GM18873 (cell line): Measurements from ENCODE around the gene RGS12.

Source experiments
- ATAC-seq: cut with Tn5 transposase; IDR thresholded peaks from one replicate; pipeline ENCODE4 v1.9.1; 2021; ENCODE audit warnings: mild to moderate bottlenecking, moderate library complexity, moderate number of reproducible peaks; ENCODE audit not compliant: unreplicated experiment, low FRiP score

Gene RGS12

GRCh38 chr4:3324093-3324815, 31.4 kb downstream of the RGS12 start:
- no peak for ATAC-seq

DNA sequence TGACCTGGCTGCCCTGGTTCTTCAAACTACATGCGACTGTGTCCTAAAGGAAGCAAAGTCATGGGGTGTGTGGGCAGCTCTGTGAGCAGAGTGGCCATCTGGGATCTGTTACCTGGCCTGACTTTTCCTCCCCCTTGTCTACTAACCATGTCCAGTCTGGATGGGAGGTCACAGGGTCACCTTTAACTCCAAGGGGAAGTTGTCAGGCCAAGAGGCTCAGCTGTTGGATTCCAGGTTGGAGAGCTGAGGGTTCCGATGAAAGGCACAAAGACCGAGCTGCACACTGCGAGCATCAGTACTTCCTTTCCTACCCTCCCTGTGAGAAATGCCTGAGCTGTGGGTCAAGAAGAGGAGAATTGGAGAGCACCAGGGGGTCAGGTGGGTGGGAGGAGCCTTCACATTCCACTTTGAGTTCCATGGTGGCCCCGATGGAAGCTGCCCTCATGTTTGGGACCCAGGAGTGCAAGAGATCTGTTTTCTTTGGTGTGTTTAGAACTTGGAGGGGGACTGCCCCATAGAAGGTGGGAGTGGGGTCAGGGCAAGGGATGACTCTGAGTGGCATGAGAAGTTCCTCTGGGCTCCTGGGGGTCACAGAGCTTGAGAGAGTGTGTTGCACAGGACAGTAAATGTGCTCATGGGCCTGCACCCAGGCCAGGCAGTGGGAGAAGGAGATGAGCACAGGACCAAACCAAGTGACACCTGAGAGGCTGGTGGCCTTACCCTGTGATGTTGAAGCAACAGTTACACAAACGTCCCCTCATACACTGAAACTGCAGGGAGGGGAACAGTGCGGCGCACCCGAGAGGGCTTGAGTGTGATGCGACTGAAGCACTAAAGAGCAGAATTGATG, 36.2 kb downstream of the RGS12 start:
- ATAC-seq, result no peak

GRCh38 chr4:3329887-3330286, 37.1 kb downstream of the RGS12 start:
- ATAC-seq, result no peak

DNA sequence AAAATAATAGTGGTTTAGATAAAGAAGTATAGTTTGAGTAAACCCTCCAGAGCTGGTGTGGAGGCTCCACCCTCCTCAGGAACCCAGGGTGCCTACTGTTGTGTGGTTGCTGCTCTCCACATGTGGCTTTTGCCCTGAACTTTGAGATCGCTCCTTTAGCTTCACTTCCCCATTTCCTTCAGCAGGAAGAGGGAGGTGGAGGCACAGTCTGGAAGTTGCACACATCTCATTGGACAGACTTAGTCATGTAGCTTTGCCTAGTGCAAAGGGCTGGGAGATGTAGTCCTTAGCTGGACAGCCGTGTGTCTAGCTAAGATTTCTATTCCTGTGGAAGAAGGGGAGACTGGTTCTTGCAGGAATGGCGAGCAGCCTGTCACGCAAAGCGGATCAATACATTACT, 37.9 kb downstream of the RGS12 start:
- no peak for ATAC-seq

DNA sequence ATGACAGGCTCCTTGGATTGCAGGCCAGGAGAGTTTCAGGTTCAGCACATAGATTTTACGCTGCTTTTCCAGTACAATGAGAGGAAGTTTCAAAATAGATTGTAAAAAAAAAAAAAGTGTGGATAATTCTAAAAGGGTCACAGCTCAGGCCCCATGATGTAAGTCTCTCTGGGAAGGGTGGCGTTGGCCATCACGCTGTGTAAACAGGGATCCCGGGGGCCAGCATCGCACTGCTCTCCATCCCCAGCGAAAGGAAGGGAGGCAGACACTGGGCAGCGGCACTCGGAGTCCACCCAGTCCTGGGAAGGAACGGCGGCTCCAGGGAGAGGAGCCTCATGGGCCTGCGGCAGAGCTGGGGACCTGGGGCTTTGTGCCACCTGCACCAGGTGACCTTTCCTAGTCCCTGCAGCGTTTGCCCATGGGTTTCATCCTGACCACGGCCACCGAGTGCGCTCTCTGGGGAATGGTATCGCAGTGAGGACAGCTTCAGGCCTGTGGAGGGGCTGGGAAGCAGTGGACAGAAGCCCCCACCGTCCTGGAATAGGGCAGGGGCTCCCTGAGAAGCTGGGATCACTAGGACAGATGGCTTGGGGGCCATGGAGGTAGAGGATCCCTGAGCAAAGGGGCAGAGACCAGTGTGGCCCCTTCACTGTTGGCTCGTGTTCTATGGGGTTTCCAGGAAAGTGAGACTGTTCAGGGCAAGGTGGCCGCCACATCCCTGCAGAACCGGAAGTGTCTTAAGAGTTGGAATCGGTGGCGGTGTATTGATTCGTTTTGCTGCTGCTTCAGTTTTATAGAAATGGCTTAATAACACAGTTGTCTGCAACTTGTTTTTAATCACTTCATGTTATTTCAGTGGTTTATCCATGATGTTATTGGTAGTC, 38.9 kb downstream of the RGS12 start:
- no peak for ATAC-seq

- no peak for ATAC-seq
These were observed 39.7 kb downstream of the RGS12 start for GRCh38 chr4:3332498-3332897.

DNA sequence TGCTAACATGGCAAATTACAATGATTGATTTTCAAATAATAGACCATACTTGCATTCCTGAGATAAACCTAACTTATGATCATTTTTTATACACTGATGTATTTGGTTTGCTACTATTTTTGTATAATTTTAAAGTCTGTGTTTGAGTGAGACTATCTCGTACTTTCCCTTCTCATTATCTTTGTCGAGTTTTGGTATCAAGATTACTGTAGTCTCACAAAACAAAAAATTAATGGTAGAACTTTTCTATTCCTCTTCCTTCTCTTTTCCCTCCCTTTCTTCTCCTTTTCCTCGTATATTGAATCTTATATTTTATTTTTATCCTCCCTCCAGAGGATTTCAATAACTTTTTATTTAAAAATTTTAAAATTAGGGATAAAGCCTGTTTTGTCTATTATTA, 41.5 kb downstream of the RGS12 start:
- no peak for ATAC-seq

DNA sequence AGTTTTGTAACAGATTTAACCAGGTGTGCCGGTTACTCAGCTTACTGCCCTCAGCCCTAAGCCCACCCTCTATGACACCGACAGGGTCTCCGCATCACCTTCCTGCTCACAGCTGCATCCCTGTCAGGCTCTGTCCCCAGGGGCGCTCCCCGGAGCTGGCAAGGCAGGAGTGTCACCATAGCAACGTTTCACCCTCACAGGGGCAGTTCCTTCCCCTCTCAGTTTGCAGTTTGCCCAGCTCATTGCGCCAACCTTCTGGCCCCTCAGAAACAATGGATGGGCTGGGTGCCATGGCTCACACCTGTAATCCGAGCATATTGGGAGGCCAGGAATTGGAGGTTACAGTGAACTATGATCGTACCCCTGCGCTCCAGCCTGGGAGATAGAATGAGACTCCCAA, 42.6 kb downstream of the RGS12 start:
- no peak for ATAC-seq

- ATAC-seq, result no peak
These were observed 43.2 kb downstream of the RGS12 start for GRCh38 chr4:3335982-3336381.

DNA sequence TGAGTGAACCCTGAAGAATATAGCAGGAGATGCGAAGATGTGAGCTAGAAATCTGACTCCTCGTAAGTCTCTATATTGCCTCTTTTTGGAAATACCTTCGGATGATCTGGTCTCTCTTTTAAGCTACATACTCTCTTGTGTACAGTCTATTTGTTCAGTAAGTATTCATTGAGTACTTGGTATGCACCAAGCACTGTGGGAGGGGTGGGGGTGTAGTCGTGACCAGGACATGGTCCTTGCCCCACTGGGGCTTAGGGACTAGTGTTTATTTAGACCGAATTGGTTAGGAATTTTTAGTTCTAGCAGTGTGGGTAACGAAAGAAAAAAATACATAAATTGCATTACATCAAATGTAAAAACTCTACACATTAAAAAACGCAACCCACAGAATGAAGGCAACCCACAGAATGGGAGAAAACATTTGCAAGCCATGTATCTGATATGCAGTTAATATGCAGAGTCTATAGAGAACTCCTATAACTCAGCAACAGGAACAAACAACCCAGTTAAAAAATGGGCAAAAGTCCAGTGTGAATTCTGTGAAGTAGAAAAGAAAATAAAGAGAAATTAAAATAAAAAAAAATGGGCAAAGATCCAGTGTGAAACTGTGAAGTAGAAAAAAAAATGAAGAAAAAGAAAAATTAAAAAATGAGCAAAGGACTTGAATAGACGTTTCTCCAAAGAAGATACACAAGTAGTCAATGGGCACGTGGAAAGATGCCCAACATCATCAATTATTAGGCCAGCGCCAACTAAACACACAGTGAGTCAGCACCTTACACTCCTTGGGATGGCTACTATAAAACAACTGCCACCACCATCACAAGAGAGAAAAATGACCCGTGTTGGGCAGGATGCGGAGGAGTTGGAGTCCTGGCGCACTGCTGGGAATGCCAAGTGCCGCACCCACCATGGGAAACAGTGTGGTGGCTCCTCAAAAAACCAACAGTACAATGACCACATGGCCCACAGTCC, 43.8 kb downstream of the RGS12 start:
- ATAC-seq, result no peak

- ATAC-seq, result no peak
These were observed 44.5 kb downstream of the RGS12 start for GRCh38 chr4:3337357-3337732.

- ATAC-seq, result no peak
These were observed 45.0 kb downstream of the RGS12 start for GRCh38 chr4:3337811-3338210.

DNA sequence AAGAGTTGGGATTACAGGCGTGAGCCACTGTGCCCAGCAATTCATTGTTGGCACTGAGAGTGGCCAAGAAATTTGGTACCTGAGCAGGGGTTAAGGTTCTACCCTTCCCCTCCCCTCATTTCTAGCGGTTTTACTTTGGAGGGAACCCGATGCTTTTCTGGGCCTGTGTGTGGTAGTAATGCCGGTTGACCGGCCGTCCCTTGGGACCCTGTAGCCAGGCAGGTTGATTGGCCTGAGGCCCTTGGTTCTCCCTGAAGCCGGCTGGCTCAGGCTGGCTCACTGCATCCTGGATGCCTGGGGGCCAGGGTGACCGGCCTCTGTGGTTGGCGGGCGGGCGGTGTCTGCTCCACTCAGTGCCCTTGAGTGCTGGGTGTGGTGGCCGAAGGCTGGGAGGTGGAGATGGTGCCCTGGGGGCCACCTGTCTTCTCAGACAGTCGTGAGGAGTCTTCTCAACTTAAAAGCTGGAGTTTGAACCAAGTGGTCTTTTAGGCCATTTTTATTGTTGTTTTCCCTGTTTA, 45.6 kb downstream of the RGS12 start:
- no peak for ATAC-seq

DNA sequence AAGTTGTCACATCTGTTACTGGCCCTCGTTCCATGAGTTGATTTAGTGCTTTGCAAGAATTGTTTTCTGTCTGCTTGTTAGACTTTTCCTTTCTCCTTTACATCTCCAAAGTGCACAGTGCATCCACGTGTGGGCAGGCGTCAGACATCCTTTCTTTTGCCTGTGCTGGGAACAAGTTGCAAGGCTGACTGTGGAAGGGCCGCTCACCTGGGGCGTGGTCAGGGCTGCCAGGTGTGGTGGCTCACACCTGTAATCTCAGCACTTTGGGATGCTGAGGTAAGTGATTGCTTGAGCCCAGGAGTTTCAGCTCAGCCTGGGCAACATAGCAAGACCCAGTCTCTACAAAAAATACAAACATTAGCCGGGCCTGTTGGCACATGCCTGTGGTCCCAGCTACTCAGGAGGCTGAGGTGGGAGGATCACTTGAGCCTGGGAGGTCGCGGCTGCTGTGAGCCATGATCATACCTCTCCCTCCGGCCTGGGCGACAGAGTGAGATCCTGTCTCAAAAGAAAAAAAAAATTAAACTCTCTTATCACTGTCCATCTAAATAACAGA, 46.2 kb downstream of the RGS12 start:
- no peak for ATAC-seq

- no peak for ATAC-seq
These were observed 46.8 kb downstream of the RGS12 start for GRCh38 chr4:3339577-3339976.

- ATAC-seq, result no peak
These were observed 47.3 kb downstream of the RGS12 start for GRCh38 chr4:3340038-3340699.

DNA sequence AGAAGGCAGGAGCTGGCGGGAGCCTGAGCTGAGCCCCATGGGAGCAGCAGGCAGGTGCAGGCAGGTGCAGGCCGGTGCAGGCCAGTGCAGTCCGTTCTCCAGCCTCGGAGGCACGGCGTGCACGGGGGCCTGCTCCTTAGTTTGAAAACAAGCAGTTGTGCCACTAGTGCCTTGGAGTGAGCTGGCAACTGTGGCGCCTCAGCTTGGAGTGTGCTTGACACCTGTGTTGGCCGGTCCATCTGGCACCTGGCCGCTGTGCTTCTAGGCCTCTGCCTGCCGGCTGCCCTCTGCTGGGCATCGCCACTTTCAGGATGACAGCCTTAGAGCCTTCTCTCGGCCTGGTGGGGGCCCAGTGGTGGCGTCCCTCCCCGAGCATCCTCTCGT, 47.9 kb downstream of the RGS12 start:
- ATAC-seq, result no peak

DNA sequence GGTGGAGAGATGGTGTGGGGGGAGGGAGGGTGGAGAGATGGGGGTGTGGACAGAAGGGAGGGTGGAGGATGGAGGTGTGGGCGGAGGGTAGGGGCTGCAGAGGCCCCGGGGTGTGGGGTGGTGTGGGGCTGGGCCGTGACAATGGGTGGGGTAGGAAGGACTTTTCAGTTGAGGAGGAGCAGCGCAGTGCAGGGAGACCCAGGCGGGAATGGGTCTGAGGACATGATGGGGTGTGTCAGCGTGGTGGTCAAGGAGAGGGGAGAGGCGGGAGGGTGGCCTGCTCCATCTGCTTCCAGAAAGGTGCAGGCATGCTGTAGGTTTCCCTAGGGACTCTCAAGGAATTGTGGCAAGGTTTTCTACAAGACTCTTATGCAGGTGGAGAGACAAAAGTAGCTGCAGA, 48.9 kb downstream of the RGS12 start:
- no peak for ATAC-seq
